K562 (cell line): Measurements from ENCODE around the gene KBTBD12. TPM values are rescaled to one million over a fixed set of nuclear protein-coding genes. Genes with fewer than 3 reads are reported as not detected.

ENCODE experiments used
- polyA plus RNA-seq, 8 experiments: library from polyadenylated mRNA; depleted of rRNA in 4 of 8; stranded (reverse) in 5 of 8; unstranded in 3 of 8; fragments of >200 nt; fragmentation: Nextera tagmentation in 2 of 8; fragmentation: Illumina TruSeq in 1 of 8; extraction: Ambion mirVana in 2 of 8; extraction: Trizol in 1 of 8; gene quantifications; 2 replicates each; pipeline versions ENCODE4 v1.2.1 to v1.2.3, GENCODE V29; 2011 to 2014; ENCODE audit warnings: inconsistent platforms in 1 of 8, missing spikeins in 1 of 8
- small RNA-seq: library from RNA; depleted of rRNA; stranded (forward); fragments of <200 nt; gene quantifications from one replicate; pipeline ENCODE3, GENCODE V24; 2014
- total RNA-seq, 7 experiments: library from RNA; depleted of rRNA in 6 of 7; stranded (reverse); fragments of >200 nt in 6 of 7; fragmentation: Illumina TruSeq in 2 of 7; extraction: Trizol in 2 of 7; gene quantifications; 2 replicates each; pipeline versions ENCODE4 v1.2.1 to v1.2.3, GENCODE V29; 2011 to 2021; ENCODE audit warnings: low replicate concordance in 1 of 7

Gene KBTBD12
- total and polyA plus RNA-seq, 9 of the 15 experiments (the other 6 are each of a cell fraction or from before 2014, with no cell fraction given), result not detected

Small RNA genes within 50 kb of the gene (small RNA-seq; reads per million reads assigned to genes)
- gene RNA5SP139, result 0.70 reads per million, percentile 41 among the genes with 10 or more reads in this experiment

Other genes starting within 250 kb of the KBTBD12 start
- 0.68 and 1.0 TPM in 2 replicates for gene ABTB1, start 242.3 kb upstream of the KBTBD12 start, total RNA-seq (2014; rRNA removed)
- gene ABTB1, start 242.3 kb upstream of the KBTBD12 start, total RNA-seq (2014; rRNA removed; fragmentation: Illumina TruSeq; extraction: Trizol), result 0.25 and 0.26 TPM in 2 replicates
- 0.29 and 0.30 TPM in 2 replicates for gene ABTB1, start 242.3 kb upstream of the KBTBD12 start, total RNA-seq (2015; rRNA removed; fragmentation: Illumina TruSeq; extraction: Trizol)
- 1.6 and 1.9 TPM in 2 replicates for gene ABTB1, start 242.3 kb upstream of the KBTBD12 start, total RNA-seq (2021)
- 1.2 and 1.7 TPM in 2 replicates for gene ABTB1, start 242.3 kb upstream of the KBTBD12 start, polyA plus RNA-seq (2011; rRNA removed)
- gene ABTB1, start 242.3 kb upstream of the KBTBD12 start, polyA plus RNA-seq (2014; fragmentation: Illumina TruSeq; extraction: Trizol), result 0.42 and 1.1 TPM in 2 replicates
- under 1 TPM in 1 of 2 experiments, not detected in 1; 0.04 TPM for gene ABTB1, start 242.3 kb upstream of the KBTBD12 start, polyA plus RNA-seq (2014; fragmentation: Nextera tagmentation; extraction: Ambion mirVana)
- 1.4 and 2.3 TPM in 2 replicates for gene ABTB1, start 242.3 kb upstream of the KBTBD12 start, polyA plus RNA-seq (2014; rRNA removed)
- 0.32 TPM in 1 of 2 replicates, not detected in the other for gene MGLL, start 92.7 kb upstream of the KBTBD12 start, total RNA-seq (2014; rRNA removed)
- not detected in 2 replicates for gene MGLL, start 92.7 kb upstream of the KBTBD12 start, total RNA-seq (2014; rRNA removed; fragmentation: Illumina TruSeq; extraction: Trizol)
- not detected in 2 replicates for gene MGLL, start 92.7 kb upstream of the KBTBD12 start, total RNA-seq (2015; rRNA removed; fragmentation: Illumina TruSeq; extraction: Trizol)
- gene MGLL, start 92.7 kb upstream of the KBTBD12 start, total RNA-seq (2021), result 0.18 and 0.60 TPM in 2 replicates
- not detected in 2 replicates for gene MGLL, start 92.7 kb upstream of the KBTBD12 start, polyA plus RNA-seq (2011; rRNA removed)
- not detected in 2 replicates for gene MGLL, start 92.7 kb upstream of the KBTBD12 start, polyA plus RNA-seq (2014; fragmentation: Illumina TruSeq; extraction: Trizol)
- gene MGLL, start 92.7 kb upstream of the KBTBD12 start, polyA plus RNA-seq (2014; fragmentation: Nextera tagmentation; extraction: Ambion mirVana), result not detected
- 0.12 TPM in 1 of 2 replicates, not detected in the other for gene MGLL, start 92.7 kb upstream of the KBTBD12 start, polyA plus RNA-seq (2014; rRNA removed)
- gene SEC61A1, start 137.2 kb downstream of the KBTBD12 start, total RNA-seq (2014; rRNA removed), result 79.1 and 105 TPM in 2 replicates
- 69.1 and 72.5 TPM in 2 replicates for gene SEC61A1, start 137.2 kb downstream of the KBTBD12 start, total RNA-seq (2014; rRNA removed; fragmentation: Illumina TruSeq; extraction: Trizol)
- gene SEC61A1, start 137.2 kb downstream of the KBTBD12 start, total RNA-seq (2015; rRNA removed; fragmentation: Illumina TruSeq; extraction: Trizol), result 97.5 and 98.2 TPM in 2 replicates
- 112 and 113 TPM in 2 replicates for gene SEC61A1, start 137.2 kb downstream of the KBTBD12 start, total RNA-seq (2021)
- gene SEC61A1, start 137.2 kb downstream of the KBTBD12 start, polyA plus RNA-seq (2011; rRNA removed), result 137 and 140 TPM in 2 replicates
- 101 and 109 TPM in 2 replicates for gene SEC61A1, start 137.2 kb downstream of the KBTBD12 start, polyA plus RNA-seq (2014; fragmentation: Illumina TruSeq; extraction: Trizol)
- gene SEC61A1, start 137.2 kb downstream of the KBTBD12 start, polyA plus RNA-seq (2014; fragmentation: Nextera tagmentation; extraction: Ambion mirVana), result 1 to 10 TPM; 1.9 to 5.1 TPM
- gene SEC61A1, start 137.2 kb downstream of the KBTBD12 start, polyA plus RNA-seq (2014; rRNA removed), result 76.4 and 97.8 TPM in 2 replicates
- 140 and 148 TPM in 2 replicates for gene RUVBL1, start 208.6 kb downstream of the KBTBD12 start, total RNA-seq (2014; rRNA removed)
- 117 and 119 TPM in 2 replicates for gene RUVBL1, start 208.6 kb downstream of the KBTBD12 start, total RNA-seq (2014; rRNA removed; fragmentation: Illumina TruSeq; extraction: Trizol)
- gene RUVBL1, start 208.6 kb downstream of the KBTBD12 start, total RNA-seq (2015; rRNA removed; fragmentation: Illumina TruSeq; extraction: Trizol), result 131 TPM in 2 replicates
- gene RUVBL1, start 208.6 kb downstream of the KBTBD12 start, total RNA-seq (2021), result 106 and 110 TPM in 2 replicates
- gene RUVBL1, start 208.6 kb downstream of the KBTBD12 start, polyA plus RNA-seq (2011; rRNA removed), result 69.8 and 94.4 TPM in 2 replicates
- 140 and 147 TPM in 2 replicates for gene RUVBL1, start 208.6 kb downstream of the KBTBD12 start, polyA plus RNA-seq (2014; fragmentation: Illumina TruSeq; extraction: Trizol)
- gene RUVBL1, start 208.6 kb downstream of the KBTBD12 start, polyA plus RNA-seq (2014; fragmentation: Nextera tagmentation; extraction: Ambion mirVana), result 10 to 100 TPM; 20.7 to 40.2 TPM
- gene RUVBL1, start 208.6 kb downstream of the KBTBD12 start, polyA plus RNA-seq (2014; rRNA removed), result 103 and 113 TPM in 2 replicates
- 11.1 and 13.6 TPM in 2 replicates for gene EEFSEC, start 238.2 kb downstream of the KBTBD12 start, total RNA-seq (2014; rRNA removed)
- gene EEFSEC, start 238.2 kb downstream of the KBTBD12 start, total RNA-seq (2014; rRNA removed; fragmentation: Illumina TruSeq; extraction: Trizol), result 1.3 and 2.0 TPM in 2 replicates
- gene EEFSEC, start 238.2 kb downstream of the KBTBD12 start, total RNA-seq (2015; rRNA removed; fragmentation: Illumina TruSeq; extraction: Trizol), result 5.0 and 5.2 TPM in 2 replicates
- gene EEFSEC, start 238.2 kb downstream of the KBTBD12 start, total RNA-seq (2021), result 11.8 and 14.9 TPM in 2 replicates
- gene EEFSEC, start 238.2 kb downstream of the KBTBD12 start, polyA plus RNA-seq (2011; rRNA removed), result 7.7 and 10.5 TPM in 2 replicates
- gene EEFSEC, start 238.2 kb downstream of the KBTBD12 start, polyA plus RNA-seq (2014; fragmentation: Illumina TruSeq; extraction: Trizol), result 9.2 and 11.8 TPM in 2 replicates
- under 1 TPM; 0.35 to 0.52 TPM for gene EEFSEC, start 238.2 kb downstream of the KBTBD12 start, polyA plus RNA-seq (2014; fragmentation: Nextera tagmentation; extraction: Ambion mirVana)
- gene EEFSEC, start 238.2 kb downstream of the KBTBD12 start, polyA plus RNA-seq (2014; rRNA removed), result 8.6 and 11.6 TPM in 2 replicates